ENCODE results near the gene DNAI4. TPM values are rescaled to one million over a fixed set of nuclear protein-coding genes. Genes with fewer than 3 reads are reported as not detected.

Gene DNAI4
- total RNA-seq, 3 donors from 2014 or later: 14.8 to 38.0 (median 25.1) TPM

- Histone ChIP-seq H3K9me3 (no peaks in the 10 kb centered on the region), H3K36me3 (ENCODE audit: low read depth) (peaks cover 4% of the 10 kb centered on the region), H3K4me1 (ENCODE audit: low read depth) (peaks cover 36% of the 10 kb centered on the region), H3K4me3 (peak overlapping the region; percentile 56)
- TF ChIP-seq CTCF (IDR thresholded peaks at IDR 0.05): no peak
- intact Hi-C loops (cut with DNase I, micrococcal nuclease): no loop called here
- DNase-seq (no peak), ATAC-seq (no peak)
Measured at GRCh38 chr1:66925944-66926343, 1.3 kb upstream of the DNAI4 start.

GRCh38 chr1:66925558-66925910, 878 bp upstream of the DNAI4 start:
- TF ChIP-seq CTCF (IDR thresholded peaks at IDR 0.05): no peak
- no peaks in the 10 kb centered on the region for H3K9me3 ChIP-seq
- H3K4me1 ChIP-seq (ENCODE audit: low read depth): peaks cover 39% of the 10 kb centered on the region
- intact Hi-C loops (cut with DNase I, micrococcal nuclease): no loop called here
- H3K4me3 ChIP-seq: peak overlapping the region; percentile 56
- DNase-seq (no peak), ATAC-seq (peak; percentile 1)
- H3K36me3 ChIP-seq (ENCODE audit: low read depth): peaks cover 4% of the 10 kb centered on the region

GRCh38 chr1:66920543-66920942, 4.1 kb downstream of the DNAI4 start:
- DNase-seq (peak in 1 of 3 donors; percentile 41), ATAC-seq (no peak)
- intact Hi-C loops (cut with DNase I, micrococcal nuclease): no loop called here
- Histone ChIP-seq H3K9me3 (no peaks in the 10 kb centered on the region), H3K4me3 (no peak overlapping the region), H3K36me3 (ENCODE audit: low read depth) (no peaks in the 10 kb centered on the region), H3K4me1 (ENCODE audit: low read depth) (peaks cover 31% of the 10 kb centered on the region)
- no peak for TF ChIP-seq CTCF (IDR thresholded peaks at IDR 0.05)

- TF ChIP-seq CTCF (IDR thresholded peaks at IDR 0.05): no peak
- Histone ChIP-seq H3K4me3 (no peak overlapping the region), H3K36me3 (ENCODE audit: low read depth) (no peaks in the 10 kb centered on the region), H3K4me1 (ENCODE audit: low read depth) (peaks cover 31% of the 10 kb centered on the region), H3K9me3 (no peaks in the 10 kb centered on the region)
- ATAC-seq (peak; percentile 4), DNase-seq (peak; percentile 47 to 63 (median 56))
- intact Hi-C loops (cut with DNase I, micrococcal nuclease): no loop called here
Measured at GRCh38 chr1:66919828-66920227, 4.8 kb downstream of the DNAI4 start.

- ATAC-seq: peak; percentile 77
Measured at GRCh38 chr1:66919063-66919462, 5.6 kb downstream of the DNAI4 start.

More at GRCh38 chr1:66919063-66919462, 5.6 kb downstream of the DNAI4 start:
- no peak for TF ChIP-seq CTCF (IDR thresholded peaks at IDR 0.05)
- intact Hi-C loops (cut with DNase I, micrococcal nuclease): no loop called here
- peak in 1 of 3 donors; percentile 29 for DNase-seq
- Histone ChIP-seq H3K4me1 (ENCODE audit: low read depth) (peaks cover 31% of the 10 kb centered on the region), H3K4me3 (no peak overlapping the region), H3K36me3 (ENCODE audit: low read depth) (no peaks in the 10 kb centered on the region), H3K9me3 (no peaks in the 10 kb centered on the region)
